ENCODE measurements around the gene PAX7. TPM values are rescaled to one million over a fixed set of nuclear protein-coding genes. Genes with fewer than 3 reads are reported as not detected.

Gene PAX7
- total RNA-seq, 4 donors from 2014 or later: not detected

- peaks cover 0 to 79% of the 10 kb centered on the region in 2 donors for H3K27me3 ChIP-seq
Measured at GRCh38 chr1:18654599-18654998, 24.0 kb downstream of the PAX7 start.

GRCh38 chr1:18657506-18658201 lies 27.0 kb downstream of the PAX7 start:
- H3K27ac ChIP-seq: no peak overlapping the region
- TF ChIP-seq, protein P1, sequence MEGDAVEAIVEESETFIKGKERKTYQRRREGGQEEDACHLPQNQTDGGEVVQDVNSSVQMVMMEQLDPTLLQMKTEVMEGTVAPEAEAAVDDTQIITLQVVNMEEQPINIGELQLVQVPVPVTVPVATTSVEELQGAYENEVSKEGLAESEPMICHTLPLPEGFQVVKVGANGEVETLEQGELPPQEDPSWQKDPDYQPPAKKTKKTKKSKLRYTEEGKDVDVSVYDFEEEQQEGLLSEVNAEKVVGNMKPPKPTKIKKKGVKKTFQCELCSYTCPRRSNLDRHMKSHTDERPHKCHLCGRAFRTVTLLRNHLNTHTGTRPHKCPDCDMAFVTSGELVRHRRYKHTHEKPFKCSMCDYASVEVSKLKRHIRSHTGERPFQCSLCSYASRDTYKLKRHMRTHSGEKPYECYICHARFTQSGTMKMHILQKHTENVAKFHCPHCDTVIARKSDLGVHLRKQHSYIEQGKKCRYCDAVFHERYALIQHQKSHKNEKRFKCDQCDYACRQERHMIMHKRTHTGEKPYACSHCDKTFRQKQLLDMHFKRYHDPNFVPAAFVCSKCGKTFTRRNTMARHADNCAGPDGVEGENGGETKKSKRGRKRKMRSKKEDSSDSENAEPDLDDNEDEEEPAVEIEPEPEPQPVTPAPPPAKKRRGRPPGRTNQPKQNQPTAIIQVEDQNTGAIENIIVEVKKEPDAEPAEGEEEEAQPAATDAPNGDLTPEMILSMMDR (IDR thresholded peaks at IDR 0.05): no peak
- TF ChIP-seq EP300 (IDR thresholded peaks at IDR 0.05) (no peak), POLR2A (IDR thresholded peaks at IDR 0.05) (no peak)
- DNase-seq (ENCODE audit: low spot score in 2 of 2): no peak
- WGBS, 2 donors: 49 to 57% methylated on average over 17 of the region's 17 CpGs
- no peaks in the 10 kb centered on the region for H3K4me1 ChIP-seq
- H3K36me3 ChIP-seq: no peaks in the 10 kb centered on the region
- no peaks in the 10 kb centered on the region for H3K9me3 ChIP-seq
- H3K27me3 ChIP-seq: peaks cover 0 to 68% of the 10 kb centered on the region in 2 donors
- no peak overlapping the region for H3K4me3 ChIP-seq

More at GRCh38 chr1:18654599-18654998, 24.0 kb downstream of the PAX7 start:
- WGBS, 2 donors: 85 to 88% methylated on average over 5 of the region's 5 CpGs
- Histone ChIP-seq H3K4me3 (no peak overlapping the region), H3K9me3 (no peaks in the 10 kb centered on the region), H3K4me1 (no peaks in the 10 kb centered on the region), H3K36me3 (no peaks in the 10 kb centered on the region), H3K27ac (no peak overlapping the region)
- no peak for DNase-seq (ENCODE audit: low spot score in 2 of 2)
- TF ChIP-seq EP300 (IDR thresholded peaks at IDR 0.05) (no peak), POLR2A (IDR thresholded peaks at IDR 0.05) (no peak)
- TF ChIP-seq, protein P1 (IDR thresholded peaks at IDR 0.05): no peak

DNA sequence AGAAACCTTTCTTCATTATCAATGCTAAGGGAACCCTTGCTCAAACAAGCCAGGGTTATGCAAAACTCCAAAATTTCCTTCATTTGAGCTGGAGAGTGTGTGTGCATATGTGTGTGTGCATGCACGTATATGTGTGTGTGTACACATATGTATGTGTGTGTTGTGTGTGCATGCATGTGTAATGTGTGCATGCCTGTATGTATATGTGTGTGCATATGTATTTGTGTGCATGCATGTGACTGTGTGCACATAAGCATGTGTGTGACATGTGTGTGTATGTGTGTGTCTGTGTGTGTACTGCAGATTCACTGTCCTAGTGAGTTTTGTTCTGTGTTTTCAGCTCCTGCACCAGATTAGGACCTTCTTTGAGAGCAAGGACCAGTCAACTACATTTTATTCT lies 28.2 kb downstream of the PAX7 start:
- no peaks in the 10 kb centered on the region for H3K9me3 ChIP-seq
- no peak for DNase-seq (ENCODE audit: low spot score in 2 of 2)
- no peaks in the 10 kb centered on the region for H3K36me3 ChIP-seq
- H3K4me3 ChIP-seq: no peak overlapping the region
- H3K27ac ChIP-seq: no peak overlapping the region
- TF ChIP-seq EP300 (IDR thresholded peaks at IDR 0.05): no peak
- TF ChIP-seq, protein P1 (IDR thresholded peaks at IDR 0.05): no peak
- no peak for TF ChIP-seq POLR2A (IDR thresholded peaks at IDR 0.05)
- H3K4me1 ChIP-seq: no peaks in the 10 kb centered on the region
- peaks cover 0 to 68% of the 10 kb centered on the region in 2 donors for H3K27me3 ChIP-seq
- 79 to 89% methylated on average over 1 of the region's 1 CpG for WGBS, 2 donors

- Histone ChIP-seq H3K27me3 (peaks cover 0 to 58% of the 10 kb centered on the region in 2 donors), H3K4me1 (no peaks in the 10 kb centered on the region), H3K27ac (no peak overlapping the region), H3K9me3 (no peaks in the 10 kb centered on the region), H3K36me3 (no peaks in the 10 kb centered on the region), H3K4me3 (no peak overlapping the region)
- 41 to 49% methylated on average over 9 to 15 of the region's 17 CpGs for WGBS, 2 donors
- DNase-seq (ENCODE audit: low spot score in 2 of 2): no peak
- TF ChIP-seq, protein P1 (IDR thresholded peaks at IDR 0.05): no peak
- TF ChIP-seq POLR2A (IDR thresholded peaks at IDR 0.05): no peak
Measured at GRCh38 chr1:18661404-18662285, 31.0 kb downstream of the PAX7 start.

DNA sequence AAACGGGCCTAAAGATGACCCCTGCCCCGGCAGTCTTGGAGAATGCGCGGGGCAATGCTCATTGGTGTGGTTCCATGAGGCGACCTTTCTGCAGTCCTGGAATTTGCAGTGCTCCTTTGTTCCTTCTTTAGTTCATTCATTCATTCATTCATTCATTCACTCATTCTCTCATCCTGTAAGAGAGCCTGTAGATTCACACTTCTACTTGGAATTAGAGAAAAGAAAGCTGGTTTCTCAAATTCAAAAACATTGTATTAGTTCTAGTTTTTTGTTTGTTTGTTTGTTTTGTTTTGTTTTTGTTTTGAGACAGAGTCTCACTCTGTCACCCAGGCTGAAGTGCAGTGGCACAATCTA lies 31.6 kb downstream of the PAX7 start:
- 43 to 53% methylated on average over 5 of the region's 5 CpGs for WGBS, 2 donors
- Histone ChIP-seq H3K27ac (no peak overlapping the region), H3K36me3 (no peaks in the 10 kb centered on the region), H3K27me3 (peaks cover 0 to 58% of the 10 kb centered on the region in 2 donors), H3K4me1 (no peaks in the 10 kb centered on the region), H3K9me3 (no peaks in the 10 kb centered on the region), H3K4me3 (no peak overlapping the region)
- TF ChIP-seq, protein P1 (IDR thresholded peaks at IDR 0.05): no peak
- no peak for TF ChIP-seq EP300 (IDR thresholded peaks at IDR 0.05)
- no peak for TF ChIP-seq POLR2A (IDR thresholded peaks at IDR 0.05)
- DNase-seq (ENCODE audit: low spot score in 2 of 2): no peak
